PFSK-1 (cell line): Measurements from ENCODE around the gene ZNF79.

Source experiments
- FOXP2 ChIP-seq: optimal IDR thresholded peaks from 2 replicates; pipeline ENCODE3; 2011; ENCODE audit warnings: borderline replicate concordance, control low read depth, inconsistent platforms; ENCODE audit not compliant: insufficient read depth; ENCODE audit errors: extremely low read length, extremely low read depth
- POLR2AphosphoS5 ChIP-seq: IDR thresholded peaks from 2 replicates; pipeline ENCODE4 v1.6.1; 2012; ENCODE audit warnings: low read depth, mild to moderate bottlenecking, control low read depth, low read length, moderate library complexity
- REST ChIP-seq, 2 experiments: IDR thresholded peaks; 2 replicates each; pipeline versions ENCODE4 v1.6.1 to v1.8.0; 2011 to 2012; ENCODE audit warnings: low read depth in 2 of 2, low read length in 2 of 2, control low read depth in 1 of 2, inconsistent platforms in 1 of 2, mild to moderate bottlenecking in 1 of 2, moderate library complexity in 1 of 2; ENCODE audit not compliant: insufficient read depth in 1 of 2
- SIN3A ChIP-seq: IDR thresholded peaks from 2 replicates; pipeline ENCODE4 v1.6.1; 2012; ENCODE audit warnings: mild to moderate bottlenecking, low read length, moderate library complexity, borderline replicate concordance; ENCODE audit not compliant: insufficient read depth
- TAF1 ChIP-seq: IDR thresholded peaks from 2 replicates; pipeline ENCODE4 v1.6.1; 2012; ENCODE audit warnings: low read length, control low read depth, borderline replicate concordance; ENCODE audit not compliant: insufficient read depth

Gene ZNF79

GRCh38 chr9:127490535-127491230 is 66.5 kb downstream of the ZNF79 start:
- TF ChIP-seq SIN3A, result no peak
- no peak for TF ChIP-seq TAF1

- TF ChIP-seq POLR2AphosphoS5 (no peak), REST (IDR thresholded peaks at IDR 0.05; ENCODE audit: insufficient read depth in 1 of 2, low read depth in 2 of 2, low read length in 2 of 2) (no peak), TAF1 (no peak), SIN3A (no peak), FOXP2 (no peak)
Observed at GRCh38 chr9:127491516-127491915, 67.3 kb downstream of the ZNF79 start.

- TF ChIP-seq SIN3A, result no peak
- TF ChIP-seq REST (IDR thresholded peaks at IDR 0.05; ENCODE audit: insufficient read depth in 1 of 2, low read depth in 2 of 2, low read length in 2 of 2), result no peak
- no peak for TF ChIP-seq TAF1
- no peak for TF ChIP-seq FOXP2
- no peak for TF ChIP-seq POLR2AphosphoS5
Observed at GRCh38 chr9:127492616-127493015, 68.4 kb downstream of the ZNF79 start.

GRCh38 chr9:127493592-127494303 is 69.6 kb downstream of the ZNF79 start:
- TF ChIP-seq REST (IDR thresholded peaks at IDR 0.05; ENCODE audit: insufficient read depth in 1 of 2, low read depth in 2 of 2, low read length in 2 of 2) (no peak), TAF1 (no peak), POLR2AphosphoS5 (no peak)

GRCh38 chr9:127494304-127494702 is 70.1 kb downstream of the ZNF79 start:
- TF ChIP-seq REST (IDR thresholded peaks at IDR 0.05; ENCODE audit: insufficient read depth in 1 of 2, low read depth in 2 of 2, low read length in 2 of 2) (no peak), TAF1 (no peak), FOXP2 (no peak), POLR2AphosphoS5 (no peak), SIN3A (no peak)
